ENCODE data around the gene UGT1A7.

The UGT1A7 gene

GRCh38 chr2:233691443-233692433 is 10.0 kb downstream of the UGT1A7 start:
- H3K36me3 ChIP-seq (ENCODE audit: control insufficient read depth, insufficient read depth, low read length), result no peaks in the 10 kb centered on the region
- no peak overlapping the region for H3K4me3 ChIP-seq (replicated peaks; ENCODE audit: low read depth, low read length)
- no peaks in the 10 kb centered on the region for H3K27me3 ChIP-seq (replicated peaks; ENCODE audit: control insufficient read depth, insufficient read depth, low read length)
- no peak for TF ChIP-seq CTCF (IDR thresholded peaks at IDR 0.05; ENCODE audit: insufficient read depth, low read length, poor library complexity, severe bottlenecking)
- no peak for DNase-seq (ENCODE audit: extremely low read depth, insufficient read length)

GRCh38 chr2:233692648-233693047 is 10.9 kb downstream of the UGT1A7 start, which contains the start of gene UGT1A6:
UGT1A6 (plus strand) TSS chr2:233692890; CDS start chr2:233693005, 115 bp downstream.
- Histone ChIP-seq H3K27me3 (replicated peaks; ENCODE audit: control insufficient read depth, insufficient read depth, low read length) (no peaks in the 10 kb centered on the region), H3K4me3 (replicated peaks; ENCODE audit: low read depth, low read length) (no peak within 1 kb of the TSS), H3K36me3 (ENCODE audit: control insufficient read depth, insufficient read depth, low read length) (no peaks in the 10 kb centered on the region)
- no peak for TF ChIP-seq CTCF (IDR thresholded peaks at IDR 0.05; ENCODE audit: insufficient read depth, low read length, poor library complexity, severe bottlenecking)
- DNase-seq (ENCODE audit: extremely low read depth, insufficient read length), result no peak

GRCh38 chr2:233693963-233694362 is 12.3 kb downstream of the UGT1A7 start:
- DNase-seq (ENCODE audit: extremely low read depth, insufficient read length), result no peak
- TF ChIP-seq CTCF (IDR thresholded peaks at IDR 0.05; ENCODE audit: insufficient read depth, low read length, poor library complexity, severe bottlenecking), result no peak

GRCh38 chr2:233698740-233699139 is 17.0 kb downstream of the UGT1A7 start:
- H3K4me3 ChIP-seq (replicated peaks; ENCODE audit: low read depth, low read length), result no peak overlapping the region

More at GRCh38 chr2:233693963-233694362, 12.3 kb downstream of the UGT1A7 start:
- Histone ChIP-seq H3K4me3 (replicated peaks; ENCODE audit: low read depth, low read length) (no peak overlapping the region), H3K27me3 (replicated peaks; ENCODE audit: control insufficient read depth, insufficient read depth, low read length) (no peaks in the 10 kb centered on the region), H3K36me3 (ENCODE audit: control insufficient read depth, insufficient read depth, low read length) (no peaks in the 10 kb centered on the region)

GRCh38 chr2:233699424-233700027 is 17.8 kb downstream of the UGT1A7 start:
- no peak for DNase-seq (ENCODE audit: extremely low read depth, insufficient read length)
- no peak overlapping the region for H3K4me3 ChIP-seq (replicated peaks; ENCODE audit: low read depth, low read length)

More at GRCh38 chr2:233698740-233699139, 17.0 kb downstream of the UGT1A7 start:
- no peaks in the 10 kb centered on the region for H3K36me3 ChIP-seq (ENCODE audit: control insufficient read depth, insufficient read depth, low read length)
- TF ChIP-seq CTCF (IDR thresholded peaks at IDR 0.05; ENCODE audit: insufficient read depth, low read length, poor library complexity, severe bottlenecking), result no peak
- DNase-seq (ENCODE audit: extremely low read depth, insufficient read length), result no peak
- no peaks in the 10 kb centered on the region for H3K27me3 ChIP-seq (replicated peaks; ENCODE audit: control insufficient read depth, insufficient read depth, low read length)

More at GRCh38 chr2:233699424-233700027, 17.8 kb downstream of the UGT1A7 start:
- Histone ChIP-seq H3K27me3 (replicated peaks; ENCODE audit: control insufficient read depth, insufficient read depth, low read length) (no peaks in the 10 kb centered on the region), H3K36me3 (ENCODE audit: control insufficient read depth, insufficient read depth, low read length) (no peaks in the 10 kb centered on the region)
- TF ChIP-seq CTCF (IDR thresholded peaks at IDR 0.05; ENCODE audit: insufficient read depth, low read length, poor library complexity, severe bottlenecking), result no peak
